ENCODE measurements around the gene SUPT4H1. TPM values are rescaled to one million over a fixed set of nuclear protein-coding genes. Genes with fewer than 3 reads are reported as not detected.

SUPT4H1 gene
- total RNA-seq, 3 donors from 2014 or later (not counting 1 experiment from before 2014, with no cell fraction given): 55.9 to 68.3 (median 68.1) TPM

- H3K27ac ChIP-seq (ENCODE audit: low read length): no peak overlapping the region
- ATAC-seq: no peak
- peaks cover under 1% of the 10 kb centered on the region for H3K4me1 ChIP-seq (ENCODE audit: control insufficient read depth, insufficient read depth, low read length)
- Mint-ChIP-seq H3K4me1 (peaks cover 0 to 12% of the 10 kb centered on the region in 2 donors), H3K4me3 (no peak overlapping the region), H3K36me3 (no peaks in the 10 kb centered on the region), H3K9me3 (no peaks in the 10 kb centered on the region), H3K27ac (peak overlapping the region in 1 of 2 donors; percentile 45), H3K27me3 (ENCODE audit: low read depth in 2 of 2) (no peaks in the 10 kb centered on the region)
- peak in 1 of 2 donors; percentile 3 for DNase-seq
- no peak overlapping the region for H3K4me3 ChIP-seq (ENCODE audit: low read length)
- TF ChIP-seq CTCF (IDR thresholded peaks at IDR 0.05): no peak
- 80% methylated on average over 5 of the region's 5 CpGs for WGBS (ENCODE audit: insufficient coverage)
- no peaks in the 10 kb centered on the region for H3K9me3 ChIP-seq (ENCODE audit: control insufficient read depth, insufficient read depth, low read length)
- no peaks in the 10 kb centered on the region for H3K27me3 ChIP-seq (ENCODE audit: control insufficient read depth, insufficient read depth, low read length)
- intact Hi-C loops (cut with micrococcal nuclease): no loop called here
- H3K36me3 ChIP-seq (ENCODE audit: control insufficient read depth, insufficient read depth, low read length): peaks cover 88% of the 10 kb centered on the region
Observed at GRCh38 chr17:58309918-58310259, 42.1 kb downstream of the SUPT4H1 start.

DNA sequence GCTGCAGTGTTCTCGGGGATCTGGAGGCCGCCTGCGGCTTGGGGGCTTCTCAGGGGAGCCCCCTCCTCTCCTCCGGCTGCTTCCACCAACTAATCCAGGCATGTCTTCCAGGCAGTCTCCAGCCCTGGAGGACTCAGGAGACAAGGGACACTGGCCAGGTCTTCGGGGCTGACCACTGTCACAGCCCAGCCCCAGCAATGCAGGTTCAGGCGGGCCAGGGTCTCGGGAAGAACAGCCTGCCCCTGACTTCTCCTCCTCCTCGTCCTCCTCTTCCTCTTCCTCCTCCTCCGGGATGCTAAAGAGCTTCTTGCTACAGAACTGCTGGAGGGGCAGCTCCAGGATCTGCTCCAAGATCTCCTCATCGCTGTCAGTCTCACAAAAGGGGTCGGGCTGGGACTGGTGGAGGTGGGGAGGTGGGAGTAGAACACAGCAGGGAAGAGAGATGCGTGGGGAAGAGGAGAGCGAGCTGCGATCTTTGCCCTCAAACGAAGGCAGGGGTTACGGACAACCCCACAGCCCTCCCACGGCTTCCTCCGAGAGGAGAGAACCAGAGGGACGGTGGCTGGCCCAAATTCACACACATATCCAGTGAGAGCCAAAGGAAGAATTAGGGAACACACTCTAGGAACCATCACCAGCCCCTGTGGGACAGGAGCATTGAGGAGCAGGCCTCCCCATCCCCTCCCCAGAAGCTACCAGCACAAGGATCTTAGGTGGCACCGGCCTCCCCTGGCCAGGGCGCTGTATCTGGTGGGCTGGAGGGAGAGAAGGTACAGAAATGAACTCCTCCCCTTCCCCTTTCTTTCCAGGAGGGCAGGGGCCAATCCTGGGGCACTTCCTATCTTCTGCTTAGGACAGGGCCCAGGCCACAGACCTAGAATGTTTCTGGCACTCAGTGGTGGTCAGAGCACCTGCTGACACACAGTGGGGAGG, 42.8 kb downstream of the SUPT4H1 start:
- TF ChIP-seq CTCF (IDR thresholded peaks at IDR 0.05): no peak
- no peak overlapping the region for H3K27ac ChIP-seq (ENCODE audit: low read length)
- Mint-ChIP-seq H3K4me3 (no peak overlapping the region), H3K9me3 (no peaks in the 10 kb centered on the region), H3K4me1 (peaks cover 0 to 9% of the 10 kb centered on the region in 2 donors), H3K27me3 (ENCODE audit: low read depth in 2 of 2) (no peaks in the 10 kb centered on the region), H3K36me3 (no peaks in the 10 kb centered on the region), H3K27ac (peak overlapping the region in 1 of 2 donors; percentile 45)
- H3K9me3 ChIP-seq (ENCODE audit: control insufficient read depth, insufficient read depth, low read length): no peaks in the 10 kb centered on the region
- WGBS (ENCODE audit: insufficient coverage): 93% methylated on average over 19 of the region's 21 CpGs
- DNase-seq (no peak), ATAC-seq (no peak)
- H3K4me3 ChIP-seq (ENCODE audit: low read length): no peak overlapping the region
- H3K36me3 ChIP-seq (ENCODE audit: control insufficient read depth, insufficient read depth, low read length): peaks cover 88% of the 10 kb centered on the region
- peaks cover 6% of the 10 kb centered on the region for H3K4me1 ChIP-seq (ENCODE audit: control insufficient read depth, insufficient read depth, low read length)
- intact Hi-C loops (cut with micrococcal nuclease): no loop called here
- H3K27me3 ChIP-seq (ENCODE audit: control insufficient read depth, insufficient read depth, low read length): no peaks in the 10 kb centered on the region

DNA sequence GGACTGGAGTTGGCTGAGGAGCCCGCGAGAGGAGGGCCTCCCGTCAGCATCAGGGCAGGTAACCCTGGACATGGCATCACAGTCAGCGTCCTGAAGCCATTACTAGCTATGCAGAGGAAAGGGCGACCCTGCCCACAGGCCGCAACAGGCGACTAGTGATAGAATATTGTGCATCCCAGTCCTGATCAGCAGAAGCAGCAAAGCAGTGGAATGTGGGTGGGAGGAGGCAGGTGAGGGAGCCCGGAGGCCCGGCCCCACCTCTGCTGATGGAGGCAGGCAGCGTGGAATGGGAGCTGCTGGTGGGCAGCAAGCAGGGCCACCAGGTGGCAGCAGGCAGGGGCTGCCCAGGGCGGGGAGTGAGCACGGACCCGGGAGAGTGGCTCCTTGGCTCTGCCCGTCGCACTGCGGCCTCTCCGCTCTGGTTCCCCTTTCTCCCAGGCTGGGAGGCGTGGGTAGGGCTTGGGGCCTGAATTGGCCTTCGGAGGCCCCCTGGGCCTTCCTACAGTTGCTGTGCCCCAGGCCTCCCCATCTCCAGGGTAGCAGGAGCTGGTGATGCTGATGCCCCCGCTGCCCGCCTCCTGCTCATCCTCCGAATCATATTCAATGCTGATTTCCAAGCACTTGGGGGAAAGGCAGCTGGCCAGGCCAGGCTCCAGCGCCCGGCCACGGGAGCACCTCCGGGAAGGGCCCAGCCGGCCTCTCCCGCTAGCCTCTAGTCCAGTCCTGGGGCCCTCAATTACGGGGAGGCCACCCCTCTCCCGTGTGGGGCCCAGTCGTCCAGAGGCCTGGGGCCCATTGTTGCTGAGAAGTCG, 43.6 kb downstream of the SUPT4H1 start:
- Histone ChIP-seq H3K4me3 (ENCODE audit: low read length) (no peak overlapping the region), H3K36me3 (ENCODE audit: control insufficient read depth, insufficient read depth, low read length) (peaks cover 87% of the 10 kb centered on the region), H3K27ac (ENCODE audit: low read length) (no peak overlapping the region), H3K27me3 (ENCODE audit: control insufficient read depth, insufficient read depth, low read length) (no peaks in the 10 kb centered on the region), H3K4me1 (ENCODE audit: control insufficient read depth, insufficient read depth, low read length) (peaks cover 10% of the 10 kb centered on the region), H3K9me3 (ENCODE audit: control insufficient read depth, insufficient read depth, low read length) (no peaks in the 10 kb centered on the region)
- Mint-ChIP-seq H3K36me3 (no peaks in the 10 kb centered on the region), H3K4me1 (peaks cover 0 to 10% of the 10 kb centered on the region in 2 donors), H3K27ac (no peak overlapping the region), H3K9me3 (no peaks in the 10 kb centered on the region), H3K27me3 (ENCODE audit: low read depth in 2 of 2) (no peaks in the 10 kb centered on the region), H3K4me3 (no peak overlapping the region)
- WGBS (ENCODE audit: insufficient coverage): 94% methylated on average over 32 of the region's 32 CpGs
- TF ChIP-seq CTCF (IDR thresholded peaks at IDR 0.05): no peak
- no peak for ATAC-seq
- intact Hi-C loops (cut with micrococcal nuclease): no loop called here
- peak in 1 of 2 donors; percentile 15 for DNase-seq
